Mesothelial cell of epicardium (in vitro differentiated cells): ENCODE data around the gene PHAX. TPM values are rescaled to one million over a fixed set of nuclear protein-coding genes. Genes with fewer than 3 reads are reported as not detected.
A peak's percentile ranks its signal among the peaks of the same experiment; 100 is the strongest.
"Not testable (repeated sequence)": the region's sequence is repeated elsewhere in the genome, so short reads cannot be mapped to it uniquely, and the experiment has no call there.

Experiments used
- DNase-seq, 2 experiments: peaks; one replicate each; pipeline ENCODE4 v3.0.0; 2021; ENCODE audit warnings: low spot score in 2 of 2; ENCODE audit not compliant: unreplicated experiment in 2 of 2
- H3K27ac Mint-ChIP-seq: 2 replicates; pipeline ENCODE4 v1.8.0; 2021; ENCODE audit warnings: mixed read lengths
- H3K27me3 Mint-ChIP-seq: 2 replicates; pipeline ENCODE4 v1.8.0; 2021; ENCODE audit warnings: low read depth, mixed read lengths
- H3K36me3 Mint-ChIP-seq: 2 replicates; pipeline ENCODE4 v1.8.0; 2021; ENCODE audit warnings: mixed read lengths
- H3K4me1 Mint-ChIP-seq: 2 replicates; pipeline ENCODE4 v1.8.0; 2021; ENCODE audit warnings: mixed read lengths
- H3K4me3 Mint-ChIP-seq: 2 replicates; pipeline ENCODE4 v1.8.0; 2021; ENCODE audit warnings: mild to moderate bottlenecking, moderate library complexity, mixed read lengths
- H3K9me3 Mint-ChIP-seq: 2 replicates; pipeline ENCODE4 v1.8.0; 2021; ENCODE audit warnings: mixed read lengths
- total RNA-seq: library from RNA; stranded (reverse); gene quantifications from 3 replicates; pipeline ENCODE4 v1.2.1, GENCODE V29; 2021
- TF ChIP-seq, protein P1 (sequence below): fragments of 200-600 bp; sonication (generic); IDR thresholded peaks from one replicate; pipeline ENCODE4 v1.5.0; 2021; ENCODE audit warnings: antibody characterized with exemption; ENCODE audit not compliant: unreplicated experiment

The PHAX gene
- total RNA-seq, 1 donor from 2014 or later, result 36.8 TPM

DNA sequence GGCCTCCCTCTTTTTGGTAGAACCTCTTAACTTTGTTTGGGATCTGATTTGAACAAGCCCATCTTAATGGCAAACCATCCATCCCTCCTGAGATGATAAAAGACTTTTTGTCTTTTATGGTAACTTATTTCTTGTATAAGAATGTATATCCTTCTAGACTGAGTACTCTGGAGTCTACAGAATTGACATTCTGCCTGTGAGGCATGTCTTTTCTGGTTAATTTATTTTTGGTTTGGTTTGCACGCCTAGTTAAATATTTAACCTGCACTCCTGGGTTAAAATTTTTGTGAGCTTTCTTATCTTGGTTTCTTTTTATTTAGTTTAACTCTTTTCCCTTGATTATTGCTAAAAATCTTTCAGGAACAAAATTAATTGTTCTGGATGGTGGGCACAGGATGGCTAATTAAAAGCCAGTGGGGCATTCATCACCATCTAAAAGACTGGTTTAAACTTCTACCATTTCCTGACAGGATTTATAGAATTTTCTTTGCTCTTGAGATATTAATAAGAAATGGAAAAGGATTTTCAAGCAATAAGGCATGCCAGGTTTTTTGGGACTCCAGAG, 50.3 kb downstream of the PHAX start:
- Mint-ChIP-seq H3K27ac (no peak overlapping the region), H3K27me3 (no peaks in the 10 kb centered on the region), H3K9me3 (no peaks in the 10 kb centered on the region), H3K4me3 (no peak overlapping the region), H3K4me1 (no peaks in the 10 kb centered on the region), H3K36me3 (no peaks in the 10 kb centered on the region)
- no peak for DNase-seq
- TF ChIP-seq, protein P1, sequence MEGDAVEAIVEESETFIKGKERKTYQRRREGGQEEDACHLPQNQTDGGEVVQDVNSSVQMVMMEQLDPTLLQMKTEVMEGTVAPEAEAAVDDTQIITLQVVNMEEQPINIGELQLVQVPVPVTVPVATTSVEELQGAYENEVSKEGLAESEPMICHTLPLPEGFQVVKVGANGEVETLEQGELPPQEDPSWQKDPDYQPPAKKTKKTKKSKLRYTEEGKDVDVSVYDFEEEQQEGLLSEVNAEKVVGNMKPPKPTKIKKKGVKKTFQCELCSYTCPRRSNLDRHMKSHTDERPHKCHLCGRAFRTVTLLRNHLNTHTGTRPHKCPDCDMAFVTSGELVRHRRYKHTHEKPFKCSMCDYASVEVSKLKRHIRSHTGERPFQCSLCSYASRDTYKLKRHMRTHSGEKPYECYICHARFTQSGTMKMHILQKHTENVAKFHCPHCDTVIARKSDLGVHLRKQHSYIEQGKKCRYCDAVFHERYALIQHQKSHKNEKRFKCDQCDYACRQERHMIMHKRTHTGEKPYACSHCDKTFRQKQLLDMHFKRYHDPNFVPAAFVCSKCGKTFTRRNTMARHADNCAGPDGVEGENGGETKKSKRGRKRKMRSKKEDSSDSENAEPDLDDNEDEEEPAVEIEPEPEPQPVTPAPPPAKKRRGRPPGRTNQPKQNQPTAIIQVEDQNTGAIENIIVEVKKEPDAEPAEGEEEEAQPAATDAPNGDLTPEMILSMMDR, result no peak

- TF ChIP-seq, protein P1, result peak; percentile 72
- Mint-ChIP-seq H3K36me3 (no peaks in the 10 kb centered on the region), H3K4me3 (no peak overlapping the region), H3K4me1 (peaks cover 6% of the 10 kb centered on the region), H3K27me3 (no peaks in the 10 kb centered on the region), H3K27ac (no peak overlapping the region), H3K9me3 (no peaks in the 10 kb centered on the region)
- DNase-seq, result no peak
Observed at GRCh38 chr5:126656401-126657007, 55.8 kb downstream of the PHAX start.

GRCh38 chr5:126658561-126658960, 57.8 kb downstream of the PHAX start:
- H3K4me3 Mint-ChIP-seq, result no peak overlapping the region
- no peak for DNase-seq
- no peaks in the 10 kb centered on the region for H3K36me3 Mint-ChIP-seq
- H3K4me1 Mint-ChIP-seq, result peaks cover 9% of the 10 kb centered on the region
- H3K27me3 Mint-ChIP-seq, result no peaks in the 10 kb centered on the region
- peak overlapping the region; percentile 10 for H3K27ac Mint-ChIP-seq
- TF ChIP-seq, protein P1, result no peak
- no peaks in the 10 kb centered on the region for H3K9me3 Mint-ChIP-seq

- TF ChIP-seq, protein P1, result no peak
- Mint-ChIP-seq H3K4me3 (no peak overlapping the region), H3K4me1 (peaks cover 9% of the 10 kb centered on the region), H3K27ac (no peak overlapping the region), H3K9me3 (no peaks in the 10 kb centered on the region), H3K36me3 (no peaks in the 10 kb centered on the region), H3K27me3 (no peaks in the 10 kb centered on the region)
- DNase-seq, result no peak
Observed at GRCh38 chr5:126659805-126660482, 59.2 kb downstream of the PHAX start.

DNA sequence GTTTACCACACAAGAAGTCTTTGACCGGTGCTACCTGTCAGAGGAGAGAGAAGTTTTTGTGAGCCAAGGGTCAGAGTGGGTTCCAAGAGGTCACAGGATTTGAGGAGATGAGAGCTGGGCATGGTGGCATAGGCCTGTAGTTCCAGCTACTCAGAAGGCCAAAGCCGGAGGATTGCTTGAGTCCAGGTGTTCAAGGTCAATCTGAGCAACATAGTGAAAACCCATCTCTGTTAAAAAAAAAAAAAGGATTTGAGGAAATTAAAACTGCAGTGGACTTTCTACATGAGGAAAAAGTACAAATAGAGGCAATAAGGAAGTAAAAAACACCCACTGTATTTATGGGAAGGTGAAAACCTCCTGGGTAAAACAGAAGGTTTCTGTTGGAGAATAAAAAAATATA, 63.8 kb downstream of the PHAX start:
- Mint-ChIP-seq H3K27ac (no peak overlapping the region), H3K9me3 (no peaks in the 10 kb centered on the region), H3K4me3 (no peak overlapping the region), H3K4me1 (peaks cover 2% of the 10 kb centered on the region), H3K27me3 (no peaks in the 10 kb centered on the region), H3K36me3 (no peaks in the 10 kb centered on the region)
- TF ChIP-seq, protein P1, result no peak
- DNase-seq, result no peak

- not testable (repeated sequence) for H3K4me1 Mint-ChIP-seq, H3K9me3 Mint-ChIP-seq, H3K4me3 Mint-ChIP-seq, H3K27me3 Mint-ChIP-seq, H3K36me3 Mint-ChIP-seq, H3K27ac Mint-ChIP-seq, DNase-seq
Observed at GRCh38 chr5:126670109-126670508, 69.4 kb downstream of the PHAX start.

DNA sequence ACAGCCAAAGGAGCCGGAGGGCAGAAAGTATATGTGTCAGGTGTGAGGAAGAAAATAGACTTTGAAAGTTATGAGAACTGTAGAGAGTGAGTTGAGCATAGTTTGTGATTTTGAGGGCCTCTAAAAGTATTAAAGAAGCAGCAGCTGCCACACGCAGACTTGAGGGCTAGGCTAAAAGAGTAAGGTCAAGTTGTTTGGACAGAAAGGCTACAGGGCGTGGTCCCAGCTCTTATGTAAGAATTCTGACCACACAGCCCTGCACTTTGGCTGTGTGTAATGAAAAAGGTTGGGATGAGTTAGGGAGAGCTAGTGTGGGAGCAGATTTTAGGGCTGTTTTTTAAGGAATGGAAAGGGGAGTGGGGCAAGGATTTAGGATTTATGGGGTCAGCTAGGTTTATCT, 70.9 kb downstream of the PHAX start:
- H3K27ac Mint-ChIP-seq, H3K9me3 Mint-ChIP-seq, H3K27me3 Mint-ChIP-seq, H3K4me1 Mint-ChIP-seq, H3K4me3 Mint-ChIP-seq, H3K36me3 Mint-ChIP-seq, DNase-seq: not testable (repeated sequence)
